NT2/D1 (cell line): Measurements from ENCODE around the gene MCRIP2.
"Not testable (repeated sequence)": the region's sequence is repeated elsewhere in the genome, so short reads cannot be mapped to it uniquely, and the experiment has no call there.

Experiments used
- DNase-seq: peaks from one replicate; pipeline ENCODE4 v3.0.0-alpha.2; 2011; ENCODE audit warnings: low read depth, low spot score
- H3K27me3 ChIP-seq: 2 replicates; pipeline ENCODE4 v1.6.0; 2011; ENCODE audit warnings: mild to moderate bottlenecking; ENCODE audit not compliant: insufficient read length, insufficient read depth
- H3K36me3 ChIP-seq: 2 replicates; pipeline ENCODE4 v1.6.1; 2011; ENCODE audit warnings: mild to moderate bottlenecking, low read length, mixed read lengths; ENCODE audit not compliant: insufficient read depth, insufficient read length
- H3K4me1 ChIP-seq: 2 replicates; pipeline ENCODE4 v1.5.1; 2011; ENCODE audit not compliant: insufficient read depth, insufficient read length
- H3K4me3 ChIP-seq: 2 replicates; pipeline ENCODE4 v1.5.1; 2011; ENCODE audit warnings: low read depth; ENCODE audit not compliant: insufficient read length
- H3K9ac ChIP-seq: 2 replicates; pipeline ENCODE4 v1.6.0; 2011; ENCODE audit warnings: low read depth; ENCODE audit not compliant: insufficient read length
- H3K9me3 ChIP-seq: 2 replicates; pipeline ENCODE4 v1.5.1; 2011; ENCODE audit warnings: mild to moderate bottlenecking, low read length; ENCODE audit not compliant: insufficient read depth
- SUZ12 ChIP-seq: IDR thresholded peaks from 2 replicates; pipeline ENCODE4 v1.6.1; 2011; ENCODE audit not compliant: insufficient read length, insufficient read depth; ENCODE audit errors: extremely low read depth
- YY1 ChIP-seq: IDR thresholded peaks from 2 replicates; pipeline ENCODE4 v1.6.1; 2011; ENCODE audit not compliant: insufficient read length, insufficient read depth
- ZNF274 ChIP-seq: IDR thresholded peaks from 2 replicates; pipeline ENCODE4 v1.6.1; 2011; ENCODE audit warnings: mild to moderate bottlenecking, low read depth, low read length

MCRIP2 gene

GRCh38 chr16:595942-596735 lies 45.5 kb upstream of the MCRIP2 start:
- TF ChIP-seq SUZ12, result no peak
- no peak for TF ChIP-seq YY1
- TF ChIP-seq ZNF274, result no peak
- H3K9me3 ChIP-seq, result no peaks in the 10 kb centered on the region; the same call in 1 of the 2 replicates
- peaks cover 48% of the 10 kb centered on the region for H3K27me3 ChIP-seq
- peaks cover 43% of the 10 kb centered on the region for H3K36me3 ChIP-seq
- H3K4me3 ChIP-seq, result no peak overlapping the region
- H3K9ac ChIP-seq, result no peak overlapping the region
- DNase-seq, result no peak
- H3K4me1 ChIP-seq, result peaks cover 7% of the 10 kb centered on the region

- no peak for TF ChIP-seq YY1
- Histone ChIP-seq H3K27me3 (peaks cover 43% of the 10 kb centered on the region), H3K9ac (no peak overlapping the region), H3K36me3 (peaks cover 45% of the 10 kb centered on the region), H3K4me3 (no peak overlapping the region), H3K9me3 (no peaks in the 10 kb centered on the region; the same call in 1 of the 2 replicates), H3K4me1 (peaks cover 7% of the 10 kb centered on the region)
- no peak for DNase-seq
Observed at GRCh38 chr16:596736-597060, 44.9 kb upstream of the MCRIP2 start.

- H3K36me3 ChIP-seq, result peaks cover 36% of the 10 kb centered on the region
- not testable (repeated sequence) for H3K4me3 ChIP-seq, H3K9ac ChIP-seq, H3K9me3 ChIP-seq, H3K4me1 ChIP-seq, DNase-seq
- H3K27me3 ChIP-seq, result peaks cover 33% of the 10 kb centered on the region
Observed at GRCh38 chr16:597655-598054, 44.0 kb upstream of the MCRIP2 start.

- Histone ChIP-seq H3K9ac (no peak overlapping the region), H3K36me3 (peaks cover 27% of the 10 kb centered on the region), H3K9me3 (no peaks in the 10 kb centered on the region; the same call in 1 of the 2 replicates), H3K4me1 (peaks cover 2% of the 10 kb centered on the region), H3K27me3 (peaks cover 19% of the 10 kb centered on the region), H3K4me3 (no peak overlapping the region)
- TF ChIP-seq SUZ12 (no peak), ZNF274 (no peak), YY1 (no peak)
- no peak for DNase-seq
Observed at GRCh38 chr16:598823-599739, 42.5 kb upstream of the MCRIP2 start.

- Histone ChIP-seq H3K27me3 (peaks cover 9% of the 10 kb centered on the region), H3K9me3 (peaks cover 5% of the 10 kb centered on the region; the same call in 1 of the 2 replicates), H3K4me1 (peaks cover 2% of the 10 kb centered on the region), H3K9ac (no peak overlapping the region), H3K4me3 (no peak overlapping the region), H3K36me3 (peaks cover 27% of the 10 kb centered on the region)
- TF ChIP-seq SUZ12 (no peak), ZNF274 (no peak), YY1 (no peak)
- DNase-seq, result no peak
Observed at GRCh38 chr16:600781-601180, 40.8 kb upstream of the MCRIP2 start.

GRCh38 chr16:603933-604332 lies 37.7 kb upstream of the MCRIP2 start:
- Histone ChIP-seq H3K27me3 (peaks cover 3% of the 10 kb centered on the region), H3K36me3 (peaks cover 12% of the 10 kb centered on the region), H3K4me1 (peaks cover 4% of the 10 kb centered on the region), H3K4me3 (no peak overlapping the region), H3K9ac (no peak overlapping the region), H3K9me3 (peaks cover 5% of the 10 kb centered on the region; the same call in 1 of the 2 replicates)
- DNase-seq, result no peak
- TF ChIP-seq ZNF274 (no peak), YY1 (no peak), SUZ12 (no peak)

GRCh38 chr16:606656-607307 lies 34.8 kb upstream of the MCRIP2 start:
- H3K4me1 ChIP-seq, result peaks cover 6% of the 10 kb centered on the region
- peaks cover 3% of the 10 kb centered on the region for H3K27me3 ChIP-seq
- peaks cover 5% of the 10 kb centered on the region; the same call in 1 of the 2 replicates for H3K9me3 ChIP-seq
- no peak overlapping the region for H3K4me3 ChIP-seq
- TF ChIP-seq SUZ12 (no peak), ZNF274 (no peak), YY1 (no peak)
- H3K9ac ChIP-seq, result no peak overlapping the region
- no peaks in the 10 kb centered on the region for H3K36me3 ChIP-seq
- DNase-seq, result no peak
